SK-N-SH treated with all-trans-retinoic acid at 6 μM for 48 hours (cell line): ENCODE measurements around the gene MIDN.
A peak's percentile ranks its signal among the peaks of the same experiment; 100 is the strongest.

Experiments
- ATAC-seq: fragments of 200-7000 bp; cut with Tn5 transposase; 3 replicates; pipeline ENCODE4 v1.9.1; 2020; ENCODE audit warnings: mild to moderate bottlenecking, moderate library complexity
- ARNTL ChIP-seq: fragments of 450-650 bp; formaldehyde crosslinking; IDR thresholded peaks from 2 replicates; pipeline ENCODE4 v1.5.0; 2020; ENCODE audit warnings: low read depth, mild to moderate bottlenecking, moderate library complexity, borderline replicate concordance
- BACH2 ChIP-seq: fragments of 250-450 bp; sonication (Bioruptor Pico); IDR thresholded peaks from 2 replicates; pipeline ENCODE4 v1.9.0; 2021; ENCODE audit warnings: mild to moderate bottlenecking, borderline replicate concordance
- CSDC2 ChIP-seq: fragments of 250-450 bp; sonication (Bioruptor Pico); IDR thresholded peaks from 2 replicates; pipeline ENCODE4 v1.5.0; 2020; ENCODE audit warnings: mild to moderate bottlenecking, moderate library complexity
- ESRRG ChIP-seq: fragments of 250-450 bp; sonication (Bioruptor Pico); IDR thresholded peaks from 2 replicates; pipeline ENCODE4 v1.6.1; 2021; ENCODE audit warnings: mild to moderate bottlenecking
- OSR1 ChIP-seq: fragments of 250-450 bp; sonication (Bioruptor Pico); IDR thresholded peaks from 2 replicates; pipeline ENCODE4 v1.8.0; 2022; ENCODE audit warnings: moderate library complexity, mild to moderate bottlenecking, inconsistent platforms
- PPARA ChIP-seq: fragments of 250-450 bp; sonication (Bioruptor Pico); IDR thresholded peaks from 2 replicates; pipeline ENCODE4 v1.5.0; 2020; ENCODE audit warnings: mild to moderate bottlenecking, borderline replicate concordance
- RARB ChIP-seq: fragments of 250-450 bp; sonication (Bioruptor Pico); IDR thresholded peaks from 2 replicates; pipeline ENCODE4 v1.8.0; 2021; ENCODE audit warnings: mild to moderate bottlenecking, moderate library complexity
- TCF4 ChIP-seq: fragments of 250-450 bp; sonication (Bioruptor Pico); IDR thresholded peaks from 2 replicates; pipeline ENCODE4 v1.8.0; 2021; ENCODE audit warnings: mild to moderate bottlenecking, moderate library complexity, borderline replicate concordance
- TOX ChIP-seq: fragments of 250-450 bp; sonication (Bioruptor Pico); IDR thresholded peaks from 2 replicates; pipeline ENCODE4 v1.8.0; 2021; ENCODE audit warnings: mild to moderate bottlenecking, moderate library complexity, borderline replicate concordance
- ZFP3 ChIP-seq: fragments of 250-450 bp; sonication (Bioruptor Pico); IDR thresholded peaks from 2 replicates; pipeline ENCODE4 v1.5.0; 2020; ENCODE audit warnings: mild to moderate bottlenecking, moderate library complexity
- ZFP30 ChIP-seq: fragments of 450-650 bp; formaldehyde crosslinking; IDR thresholded peaks from 2 replicates; pipeline ENCODE4 v1.5.0; 2022; ENCODE audit warnings: mild to moderate bottlenecking, moderate library complexity
- ZNF565 ChIP-seq: fragments of 450-650 bp; formaldehyde crosslinking; conservative IDR thresholded peaks from 2 replicates; pipeline ENCODE4 v1.5.0; 2020; ENCODE audit warnings: low read depth, mild to moderate bottlenecking, moderate library complexity
- ZNF70 ChIP-seq: fragments of 450-650 bp; formaldehyde crosslinking; IDR thresholded peaks from 2 replicates; pipeline ENCODE4 v1.5.0; 2020; ENCODE audit warnings: mild to moderate bottlenecking, moderate library complexity
- ZNF8 ChIP-seq: fragments of 450-650 bp; formaldehyde crosslinking; IDR thresholded peaks from 2 replicates; pipeline ENCODE4 v1.5.0; 2020; ENCODE audit warnings: mild to moderate bottlenecking, moderate library complexity
- TF ChIP-seq, protein P1 (sequence below): fragments of 250-450 bp; sonication (Bioruptor Pico); IDR thresholded peaks from 2 replicates; pipeline ENCODE4 v1.5.1; 2021; ENCODE audit warnings: mild to moderate bottlenecking, moderate library complexity
- TF ChIP-seq, protein P2 (sequence below): fragments of 250-450 bp; sonication (Bioruptor Pico); IDR thresholded peaks from 2 replicates; pipeline ENCODE4 v1.5.0; 2020; ENCODE audit warnings: mild to moderate bottlenecking, moderate library complexity
- TF ChIP-seq, protein P3 (sequence below): fragments of 250-450 bp; sonication (Bioruptor Pico); IDR thresholded peaks from 2 replicates; pipeline ENCODE4 v1.8.0; 2020; ENCODE audit warnings: mild to moderate bottlenecking, moderate library complexity, borderline replicate concordance

The MIDN gene

DNA sequence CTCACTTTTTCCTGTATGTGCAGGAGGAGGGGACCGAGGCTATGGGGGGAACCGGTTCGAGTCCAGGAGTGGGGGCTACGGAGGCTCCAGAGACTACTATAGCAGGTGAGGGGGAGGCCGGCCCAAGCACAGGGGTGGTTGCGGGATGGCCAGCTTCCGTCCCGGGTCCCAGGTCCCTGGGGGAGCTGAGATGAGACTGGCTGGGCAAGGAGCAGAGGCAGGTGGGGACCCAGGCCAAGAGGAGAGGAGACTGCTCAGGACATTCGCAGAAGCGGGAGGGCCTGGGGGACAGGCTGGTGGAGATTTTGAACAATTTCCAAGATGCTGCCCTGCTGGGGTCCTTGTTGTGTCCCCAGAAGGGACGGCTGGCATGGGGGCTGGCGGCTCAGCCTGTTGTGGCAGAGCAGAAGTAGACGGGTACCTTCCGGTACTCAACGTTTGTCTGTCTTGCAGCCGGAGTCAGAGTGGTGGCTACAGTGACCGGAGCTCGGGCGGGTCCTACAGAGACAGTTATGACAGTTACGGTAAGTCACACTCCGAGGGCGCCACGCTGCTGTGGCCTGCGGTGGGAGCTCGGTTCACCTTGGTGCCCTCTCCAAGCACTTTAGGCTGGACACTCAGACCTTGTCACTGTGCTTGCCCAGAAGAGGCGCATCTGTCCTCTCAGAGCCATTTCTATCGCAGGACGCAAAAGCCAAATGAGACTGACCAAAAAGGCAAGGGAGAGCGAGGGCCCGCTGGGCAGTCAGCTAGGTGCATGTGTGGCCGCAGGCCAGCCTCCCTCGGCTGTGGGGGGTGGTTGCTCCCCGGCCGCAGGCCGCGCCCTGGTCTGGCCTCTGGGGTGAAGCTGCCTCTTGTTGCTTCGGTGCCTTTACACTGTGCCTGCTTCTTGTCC, 23.4 kb downstream of the MIDN start:
- no peak for ATAC-seq
- TF ChIP-seq, protein P1, sequence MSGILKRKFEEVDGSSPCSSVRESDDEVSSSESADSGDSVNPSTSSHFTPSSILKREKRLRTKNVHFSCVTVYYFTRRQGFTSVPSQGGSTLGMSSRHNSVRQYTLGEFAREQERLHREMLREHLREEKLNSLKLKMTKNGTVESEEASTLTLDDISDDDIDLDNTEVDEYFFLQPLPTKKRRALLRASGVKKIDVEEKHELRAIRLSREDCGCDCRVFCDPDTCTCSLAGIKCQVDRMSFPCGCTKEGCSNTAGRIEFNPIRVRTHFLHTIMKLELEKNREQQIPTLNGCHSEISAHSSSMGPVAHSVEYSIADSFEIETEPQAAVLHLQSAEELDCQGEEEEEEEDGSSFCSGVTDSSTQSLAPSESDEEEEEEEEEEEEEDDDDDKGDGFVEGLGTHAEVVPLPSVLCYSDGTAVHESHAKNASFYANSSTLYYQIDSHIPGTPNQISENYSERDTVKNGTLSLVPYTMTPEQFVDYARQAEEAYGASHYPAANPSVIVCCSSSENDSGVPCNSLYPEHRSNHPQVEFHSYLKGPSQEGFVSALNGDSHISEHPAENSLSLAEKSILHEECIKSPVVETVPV (CRISPR knock-in tag): 0 out of 2 replicates have a peak, but pooled peaks have one; percentile 16
- TF ChIP-seq CSDC2 (CRISPR knock-in tag): no peak

- no peak for ATAC-seq
- TF ChIP-seq RARB (no peak), OSR1 (CRISPR knock-in tag) (no peak), BACH2 (CRISPR knock-in tag) (no peak), PPARA (CRISPR knock-in tag) (no peak), ARNTL (CRISPR knock-in tag) (no peak), ZFP3 (no peak), ESRRG (CRISPR knock-in tag) (no peak), TCF4 (CRISPR knock-in tag) (no peak), ZNF70 (CRISPR knock-in tag) (no peak), ZFP30 (CRISPR knock-in tag) (no peak)
- TF ChIP-seq, protein P1 (CRISPR knock-in tag): no peak
- TF ChIP-seq, protein P2, sequence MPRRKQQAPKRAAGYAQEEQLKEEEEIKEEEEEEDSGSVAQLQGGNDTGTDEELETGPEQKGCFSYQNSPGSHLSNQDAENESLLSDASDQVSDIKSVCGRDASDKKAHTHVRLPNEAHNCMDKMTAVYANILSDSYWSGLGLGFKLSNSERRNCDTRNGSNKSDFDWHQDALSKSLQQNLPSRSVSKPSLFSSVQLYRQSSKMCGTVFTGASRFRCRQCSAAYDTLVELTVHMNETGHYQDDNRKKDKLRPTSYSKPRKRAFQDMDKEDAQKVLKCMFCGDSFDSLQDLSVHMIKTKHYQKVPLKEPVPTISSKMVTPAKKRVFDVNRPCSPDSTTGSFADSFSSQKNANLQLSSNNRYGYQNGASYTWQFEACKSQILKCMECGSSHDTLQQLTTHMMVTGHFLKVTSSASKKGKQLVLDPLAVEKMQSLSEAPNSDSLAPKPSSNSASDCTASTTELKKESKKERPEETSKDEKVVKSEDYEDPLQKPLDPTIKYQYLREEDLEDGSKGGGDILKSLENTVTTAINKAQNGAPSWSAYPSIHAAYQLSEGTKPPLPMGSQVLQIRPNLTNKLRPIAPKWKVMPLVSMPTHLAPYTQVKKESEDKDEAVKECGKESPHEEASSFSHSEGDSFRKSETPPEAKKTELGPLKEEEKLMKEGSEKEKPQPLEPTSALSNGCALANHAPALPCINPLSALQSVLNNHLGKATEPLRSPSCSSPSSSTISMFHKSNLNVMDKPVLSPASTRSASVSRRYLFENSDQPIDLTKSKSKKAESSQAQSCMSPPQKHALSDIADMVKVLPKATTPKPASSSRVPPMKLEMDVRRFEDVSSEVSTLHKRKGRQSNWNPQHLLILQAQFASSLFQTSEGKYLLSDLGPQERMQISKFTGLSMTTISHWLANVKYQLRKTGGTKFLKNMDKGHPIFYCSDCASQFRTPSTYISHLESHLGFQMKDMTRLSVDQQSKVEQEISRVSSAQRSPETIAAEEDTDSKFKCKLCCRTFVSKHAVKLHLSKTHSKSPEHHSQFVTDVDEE (CRISPR knock-in tag): no peak
Measured at GRCh38 chr19:1272423-1273262, 24.3 kb downstream of the MIDN start.

- TF ChIP-seq ESRRG (CRISPR knock-in tag) (no peak), TOX (CRISPR knock-in tag) (no peak), ZNF565 (no peak), ZNF8 (CRISPR knock-in tag) (no peak)
- TF ChIP-seq, protein P1 (CRISPR knock-in tag): no peak
- TF ChIP-seq, protein P3, sequence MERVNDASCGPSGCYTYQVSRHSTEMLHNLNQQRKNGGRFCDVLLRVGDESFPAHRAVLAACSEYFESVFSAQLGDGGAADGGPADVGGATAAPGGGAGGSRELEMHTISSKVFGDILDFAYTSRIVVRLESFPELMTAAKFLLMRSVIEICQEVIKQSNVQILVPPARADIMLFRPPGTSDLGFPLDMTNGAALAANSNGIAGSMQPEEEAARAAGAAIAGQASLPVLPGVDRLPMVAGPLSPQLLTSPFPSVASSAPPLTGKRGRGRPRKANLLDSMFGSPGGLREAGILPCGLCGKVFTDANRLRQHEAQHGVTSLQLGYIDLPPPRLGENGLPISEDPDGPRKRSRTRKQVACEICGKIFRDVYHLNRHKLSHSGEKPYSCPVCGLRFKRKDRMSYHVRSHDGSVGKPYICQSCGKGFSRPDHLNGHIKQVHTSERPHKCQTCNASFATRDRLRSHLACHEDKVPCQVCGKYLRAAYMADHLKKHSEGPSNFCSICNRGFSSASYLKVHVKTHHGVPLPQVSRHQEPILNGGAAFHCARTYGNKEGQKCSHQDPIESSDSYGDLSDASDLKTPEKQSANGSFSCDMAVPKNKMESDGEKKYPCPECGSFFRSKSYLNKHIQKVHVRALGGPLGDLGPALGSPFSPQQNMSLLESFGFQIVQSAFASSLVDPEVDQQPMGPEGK (CRISPR knock-in tag): no peak
- no peak for ATAC-seq
Measured at GRCh38 chr19:1273263-1274041, 25.1 kb downstream of the MIDN start.
